Stimulated activated CD4-positive, alpha-beta T cell treated with anti-CD3 and anti-CD28 coated beads, TNF-alpha, amount 100 ng/mL, for 24 hours (primary cell): ENCODE measurements around the gene KCNAB1.

Experiments used
- DNase-seq, 3 experiments: peaks; one replicate each; pipeline ENCODE4 v3.0.0-alpha.2; 2020; ENCODE audit warnings: low read depth in 3 of 3

Gene KCNAB1

GRCh38 chr3:156489462-156489911 is 369.1 kb downstream of the KCNAB1 start:
- DNase-seq: no peak

GRCh38 chr3:156491192-156491591 is 370.8 kb downstream of the KCNAB1 start:
- no peak for DNase-seq

GRCh38 chr3:156492801-156493261 is 372.5 kb downstream of the KCNAB1 start:
- DNase-seq: no peak

GRCh38 chr3:156493887-156494286 is 373.5 kb downstream of the KCNAB1 start:
- DNase-seq: no peak

GRCh38 chr3:156495816-156496215 is 375.4 kb downstream of the KCNAB1 start:
- DNase-seq: no peak

- no peak for DNase-seq
These were observed 376.9 kb downstream of the KCNAB1 start for GRCh38 chr3:156497326-156497725.

- no peak for DNase-seq
These were observed 377.9 kb downstream of the KCNAB1 start for GRCh38 chr3:156498307-156498706.

- DNase-seq: no peak
These were observed 386.9 kb downstream of the KCNAB1 start for GRCh38 chr3:156507285-156507684.

GRCh38 chr3:156509189-156510174 is 389.1 kb downstream of the KCNAB1 start:
- no peak for DNase-seq

- DNase-seq: no peak
These were observed 391.8 kb downstream of the KCNAB1 start for GRCh38 chr3:156511987-156512677.

GRCh38 chr3:156513619-156514018 is 393.2 kb downstream of the KCNAB1 start:
- DNase-seq: no peak

GRCh38 chr3:156516284-156516683 is 395.9 kb downstream of the KCNAB1 start:
- DNase-seq: no peak

- no peak for DNase-seq
These were observed 396.6 kb downstream of the KCNAB1 start for GRCh38 chr3:156516961-156517360.

GRCh38 chr3:156518726-156519125 is 398.3 kb downstream of the KCNAB1 start:
- DNase-seq: no peak

- DNase-seq: no peak
These were observed 399.4 kb downstream of the KCNAB1 start for GRCh38 chr3:156519758-156520162.

- DNase-seq: no peak
These were observed 402.3 kb downstream of the KCNAB1 start for GRCh38 chr3:156522673-156523072.

- DNase-seq: no peak
These were observed 405.4 kb downstream of the KCNAB1 start for GRCh38 chr3:156525808-156526207.

- DNase-seq: no peak
These were observed 406.7 kb downstream of the KCNAB1 start for GRCh38 chr3:156527060-156527459.

GRCh38 chr3:156530980-156531379 is 410.6 kb downstream of the KCNAB1 start:
- DNase-seq: no peak

GRCh38 chr3:156532730-156533129 is 412.4 kb downstream of the KCNAB1 start:
- no peak for DNase-seq

- DNase-seq: no peak
These were observed 412.8 kb downstream of the KCNAB1 start for GRCh38 chr3:156533205-156533604.

GRCh38 chr3:156535162-156535627 is 414.8 kb downstream of the KCNAB1 start:
- DNase-seq: peak in 1 of 3 experiments; percentile 14
